ENCODE measurements around the gene DYNC2H1. TPM values are rescaled to one million over a fixed set of nuclear protein-coding genes. Genes with fewer than 3 reads are reported as not detected.

Gene DYNC2H1
- polyA plus RNA-seq, 2 donors: 4.5 to 6.0 TPM

GRCh38 chr11:103257360-103257759 is 148.1 kb downstream of the DYNC2H1 start:
- WGBS, 2 donors: 75 to 78% methylated on average over 4 of the region's 4 CpGs
- Histone ChIP-seq H3K27me3 (ENCODE audit: control insufficient read depth in 1 of 2, insufficient read depth in 2 of 2, low read length in 2 of 2) (no peaks in the 10 kb centered on the region), H3K4me3 (ENCODE audit: low read depth in 1 of 2, low read length in 2 of 2) (no peak overlapping the region), H3K4me1 (ENCODE audit: control insufficient read depth in 2 of 2, insufficient read depth in 2 of 2, low read length in 1 of 2) (no peaks in the 10 kb centered on the region), H3K27ac (ENCODE audit: low read depth in 2 of 2, low read length in 1 of 2) (no peak overlapping the region), H3K36me3 (ENCODE audit: control insufficient read depth in 2 of 2, insufficient read depth in 2 of 2, low read length in 1 of 2) (peaks cover 0 to 4% of the 10 kb centered on the region in 2 donors), H3K9me3 (ENCODE audit: control insufficient read depth in 2 of 2, insufficient read depth in 1 of 2, low read depth in 1 of 2, low read length in 1 of 2) (no peaks in the 10 kb centered on the region)

- WGBS, 2 donors: 90 to 96% methylated on average over 9 of the region's 9 CpGs
- H3K27me3 ChIP-seq (ENCODE audit: control insufficient read depth in 1 of 2, insufficient read depth in 2 of 2, low read length in 2 of 2): no peaks in the 10 kb centered on the region
- peaks cover 0 to 3% of the 10 kb centered on the region in 2 donors for H3K36me3 ChIP-seq (ENCODE audit: control insufficient read depth in 2 of 2, insufficient read depth in 2 of 2, low read length in 1 of 2)
- H3K9me3 ChIP-seq (ENCODE audit: control insufficient read depth in 2 of 2, insufficient read depth in 1 of 2, low read depth in 1 of 2, low read length in 1 of 2): no peaks in the 10 kb centered on the region
- H3K27ac ChIP-seq (ENCODE audit: low read depth in 2 of 2, low read length in 1 of 2): no peak overlapping the region
- no peaks in the 10 kb centered on the region for H3K4me1 ChIP-seq (ENCODE audit: control insufficient read depth in 2 of 2, insufficient read depth in 2 of 2, low read length in 1 of 2)
- no peak overlapping the region for H3K4me3 ChIP-seq (ENCODE audit: low read depth in 1 of 2, low read length in 2 of 2)
Measured at GRCh38 chr11:103266167-103266831, 157.1 kb downstream of the DYNC2H1 start.

GRCh38 chr11:103272876-103273275 is 163.7 kb downstream of the DYNC2H1 start:
- H3K27ac ChIP-seq (ENCODE audit: low read depth in 2 of 2, low read length in 1 of 2): no peak overlapping the region
- 98 to 100% methylated on average over 2 of the region's 2 CpGs for WGBS, 2 donors
- H3K9me3 ChIP-seq (ENCODE audit: control insufficient read depth in 2 of 2, insufficient read depth in 1 of 2, low read depth in 1 of 2, low read length in 1 of 2): no peaks in the 10 kb centered on the region
- no peaks in the 10 kb centered on the region for H3K36me3 ChIP-seq (ENCODE audit: control insufficient read depth in 2 of 2, insufficient read depth in 2 of 2, low read length in 1 of 2)
- no peak overlapping the region for H3K4me3 ChIP-seq (ENCODE audit: low read depth in 1 of 2, low read length in 2 of 2)
- H3K4me1 ChIP-seq (ENCODE audit: control insufficient read depth in 2 of 2, insufficient read depth in 2 of 2, low read length in 1 of 2): no peaks in the 10 kb centered on the region
- H3K27me3 ChIP-seq (ENCODE audit: control insufficient read depth in 1 of 2, insufficient read depth in 2 of 2, low read length in 2 of 2): no peaks in the 10 kb centered on the region

- no peak overlapping the region for H3K4me3 ChIP-seq (ENCODE audit: low read depth in 1 of 2, low read length in 2 of 2)
- no peak overlapping the region for H3K27ac ChIP-seq (ENCODE audit: low read depth in 2 of 2, low read length in 1 of 2)
- H3K9me3 ChIP-seq (ENCODE audit: control insufficient read depth in 2 of 2, insufficient read depth in 1 of 2, low read depth in 1 of 2, low read length in 1 of 2): no peaks in the 10 kb centered on the region
- no peaks in the 10 kb centered on the region for H3K27me3 ChIP-seq (ENCODE audit: control insufficient read depth in 1 of 2, insufficient read depth in 2 of 2, low read length in 2 of 2)
- H3K36me3 ChIP-seq (ENCODE audit: control insufficient read depth in 2 of 2, insufficient read depth in 2 of 2, low read length in 1 of 2): no peaks in the 10 kb centered on the region
- H3K4me1 ChIP-seq (ENCODE audit: control insufficient read depth in 2 of 2, insufficient read depth in 2 of 2, low read length in 1 of 2): no peaks in the 10 kb centered on the region
Measured at GRCh38 chr11:103274025-103274424, 164.8 kb downstream of the DYNC2H1 start.

GRCh38 chr11:103279821-103280220 is 170.6 kb downstream of the DYNC2H1 start:
- Histone ChIP-seq H3K4me3 (ENCODE audit: low read depth in 1 of 2, low read length in 2 of 2) (no peak overlapping the region), H3K9me3 (ENCODE audit: control insufficient read depth in 2 of 2, insufficient read depth in 1 of 2, low read depth in 1 of 2, low read length in 1 of 2) (no peaks in the 10 kb centered on the region), H3K27ac (ENCODE audit: low read depth in 2 of 2, low read length in 1 of 2) (no peak overlapping the region), H3K4me1 (ENCODE audit: control insufficient read depth in 2 of 2, insufficient read depth in 2 of 2, low read length in 1 of 2) (no peaks in the 10 kb centered on the region), H3K27me3 (ENCODE audit: control insufficient read depth in 1 of 2, insufficient read depth in 2 of 2, low read length in 2 of 2) (no peaks in the 10 kb centered on the region), H3K36me3 (ENCODE audit: control insufficient read depth in 2 of 2, insufficient read depth in 2 of 2, low read length in 1 of 2) (no peaks in the 10 kb centered on the region)

GRCh38 chr11:103281301-103281700 is 172.1 kb downstream of the DYNC2H1 start:
- Histone ChIP-seq H3K9me3 (ENCODE audit: control insufficient read depth in 2 of 2, insufficient read depth in 1 of 2, low read depth in 1 of 2, low read length in 1 of 2) (no peaks in the 10 kb centered on the region), H3K4me1 (ENCODE audit: control insufficient read depth in 2 of 2, insufficient read depth in 2 of 2, low read length in 1 of 2) (no peaks in the 10 kb centered on the region), H3K4me3 (ENCODE audit: low read depth in 1 of 2, low read length in 2 of 2) (no peak overlapping the region), H3K27me3 (ENCODE audit: control insufficient read depth in 1 of 2, insufficient read depth in 2 of 2, low read length in 2 of 2) (no peaks in the 10 kb centered on the region), H3K27ac (ENCODE audit: low read depth in 2 of 2, low read length in 1 of 2) (no peak overlapping the region), H3K36me3 (ENCODE audit: control insufficient read depth in 2 of 2, insufficient read depth in 2 of 2, low read length in 1 of 2) (no peaks in the 10 kb centered on the region)
- WGBS, 2 donors: 87 to 94% methylated on average over 1 of the region's 1 CpG

GRCh38 chr11:103284260-103284659 is 175.0 kb downstream of the DYNC2H1 start:
- H3K4me3 ChIP-seq (ENCODE audit: low read depth in 1 of 2, low read length in 2 of 2): no peak overlapping the region
- WGBS, 2 donors: 90 to 95% methylated on average over 1 of the region's 1 CpG

GRCh38 chr11:103294516-103294915 is 185.3 kb downstream of the DYNC2H1 start:
- peaks cover 6 to 17% of the 10 kb centered on the region in 2 donors for H3K9me3 ChIP-seq (ENCODE audit: control insufficient read depth in 2 of 2, insufficient read depth in 1 of 2, low read depth in 1 of 2, low read length in 1 of 2)

More at GRCh38 chr11:103284260-103284659, 175.0 kb downstream of the DYNC2H1 start:
- Histone ChIP-seq H3K27ac (ENCODE audit: low read depth in 2 of 2, low read length in 1 of 2) (no peak overlapping the region), H3K4me1 (ENCODE audit: control insufficient read depth in 2 of 2, insufficient read depth in 2 of 2, low read length in 1 of 2) (no peaks in the 10 kb centered on the region), H3K9me3 (ENCODE audit: control insufficient read depth in 2 of 2, insufficient read depth in 1 of 2, low read depth in 1 of 2, low read length in 1 of 2) (no peaks in the 10 kb centered on the region), H3K27me3 (ENCODE audit: control insufficient read depth in 1 of 2, insufficient read depth in 2 of 2, low read length in 2 of 2) (no peaks in the 10 kb centered on the region), H3K36me3 (ENCODE audit: control insufficient read depth in 2 of 2, insufficient read depth in 2 of 2, low read length in 1 of 2) (no peaks in the 10 kb centered on the region)

GRCh38 chr11:103295704-103296103 is 186.5 kb downstream of the DYNC2H1 start:
- WGBS, 2 donors: 94 to 95% methylated on average over 5 of the region's 5 CpGs
- Histone ChIP-seq H3K27ac (ENCODE audit: low read depth in 2 of 2, low read length in 1 of 2) (no peak overlapping the region), H3K36me3 (ENCODE audit: control insufficient read depth in 2 of 2, insufficient read depth in 2 of 2, low read length in 1 of 2) (peaks cover 4 to 6% of the 10 kb centered on the region in 2 donors), H3K9me3 (ENCODE audit: control insufficient read depth in 2 of 2, insufficient read depth in 1 of 2, low read depth in 1 of 2, low read length in 1 of 2) (peaks cover 6 to 17% of the 10 kb centered on the region in 2 donors), H3K4me1 (ENCODE audit: control insufficient read depth in 2 of 2, insufficient read depth in 2 of 2, low read length in 1 of 2) (no peaks in the 10 kb centered on the region), H3K27me3 (ENCODE audit: control insufficient read depth in 1 of 2, insufficient read depth in 2 of 2, low read length in 2 of 2) (no peaks in the 10 kb centered on the region), H3K4me3 (ENCODE audit: low read depth in 1 of 2, low read length in 2 of 2) (no peak overlapping the region)

More at GRCh38 chr11:103294516-103294915, 185.3 kb downstream of the DYNC2H1 start:
- H3K36me3 ChIP-seq (ENCODE audit: control insufficient read depth in 2 of 2, insufficient read depth in 2 of 2, low read length in 1 of 2): peaks cover 4 to 8% of the 10 kb centered on the region in 2 donors
- no peaks in the 10 kb centered on the region for H3K4me1 ChIP-seq (ENCODE audit: control insufficient read depth in 2 of 2, insufficient read depth in 2 of 2, low read length in 1 of 2)
- H3K27me3 ChIP-seq (ENCODE audit: control insufficient read depth in 1 of 2, insufficient read depth in 2 of 2, low read length in 2 of 2): no peaks in the 10 kb centered on the region
- H3K27ac ChIP-seq (ENCODE audit: low read depth in 2 of 2, low read length in 1 of 2): no peak overlapping the region
- H3K4me3 ChIP-seq (ENCODE audit: low read depth in 1 of 2, low read length in 2 of 2): no peak overlapping the region
- 94 to 96% methylated on average over 1 of the region's 1 CpG for WGBS, 2 donors

GRCh38 chr11:103297900-103298299 is 188.7 kb downstream of the DYNC2H1 start:
- WGBS, 2 donors: 89 to 93% methylated on average over 3 of the region's 3 CpGs
- Histone ChIP-seq H3K4me1 (ENCODE audit: control insufficient read depth in 2 of 2, insufficient read depth in 2 of 2, low read length in 1 of 2) (no peaks in the 10 kb centered on the region), H3K9me3 (ENCODE audit: control insufficient read depth in 2 of 2, insufficient read depth in 1 of 2, low read depth in 1 of 2, low read length in 1 of 2) (peaks cover 6 to 14% of the 10 kb centered on the region in 2 donors), H3K36me3 (ENCODE audit: control insufficient read depth in 2 of 2, insufficient read depth in 2 of 2, low read length in 1 of 2) (peaks cover 4% of the 10 kb centered on the region in 2 donors), H3K27me3 (ENCODE audit: control insufficient read depth in 1 of 2, insufficient read depth in 2 of 2, low read length in 2 of 2) (no peaks in the 10 kb centered on the region), H3K4me3 (ENCODE audit: low read depth in 1 of 2, low read length in 2 of 2) (no peak overlapping the region), H3K27ac (ENCODE audit: low read depth in 2 of 2, low read length in 1 of 2) (no peak overlapping the region)
